NT2/D1 (cell line): ENCODE data around the gene SNX5.

Experiments
- SUZ12 ChIP-seq: IDR thresholded peaks from 2 replicates; pipeline ENCODE4 v1.6.1; 2011; ENCODE audit not compliant: insufficient read length, insufficient read depth; ENCODE audit errors: extremely low read depth
- YY1 ChIP-seq: IDR thresholded peaks from 2 replicates; pipeline ENCODE4 v1.6.1; 2011; ENCODE audit not compliant: insufficient read length, insufficient read depth
- ZNF274 ChIP-seq: IDR thresholded peaks from 2 replicates; pipeline ENCODE4 v1.6.1; 2011; ENCODE audit warnings: mild to moderate bottlenecking, low read depth, low read length

- TF ChIP-seq YY1: no peak
- no peak for TF ChIP-seq SUZ12
- TF ChIP-seq ZNF274: no peak
These were observed 58.7 kb downstream of the SNX5 start for GRCh38 chr20:17909869-17910321.
